ENCODE measurements around the gene CHFR. TPM values are rescaled to one million over a fixed set of nuclear protein-coding genes. Genes with fewer than 3 reads are reported as not detected.
A peak's percentile ranks its signal among the peaks of the same experiment; 100 is the strongest.
"Not testable (repeated sequence)": the region's sequence is repeated elsewhere in the genome, so short reads cannot be mapped to it uniquely, and the experiment has no call there.

Gene CHFR
- total RNA-seq, 6 donors from 2014 or later = 42.2 to 136 (median 50.5) TPM

GRCh38 chr12:132888852-132889251 lies 1.4 kb upstream of the CHFR start:
- no peak overlapping the region for H3K27ac ChIP-seq
- DNase-seq (no peak), ATAC-seq (ENCODE audit: low FRiP score in 2 of 2) (no peak)
- peaks cover 0 to 7% (median 4%) of the 10 kb centered on the region in 4 donors for H3K36me3 ChIP-seq
- WGBS, 2 donors = 78 to 85% methylated on average over 6 of the region's 6 CpGs
- no peaks in the 10 kb centered on the region for H3K27me3 ChIP-seq
- no peak overlapping the region for H3K4me3 ChIP-seq
- H3K4me1 ChIP-seq = peaks cover 0 to 11% (median 8%) of the 10 kb centered on the region in 4 donors
- H3K9me3 ChIP-seq = no peaks in the 10 kb centered on the region
- TF ChIP-seq EP300 (IDR thresholded peaks at IDR 0.05) (no peak), POLR2A (IDR thresholded peaks at IDR 0.05) (no peak), POLR2AphosphoS5 (IDR thresholded peaks at IDR 0.05) (no peak), CTCF (IDR thresholded peaks at IDR 0.05) (no peak)

DNA sequence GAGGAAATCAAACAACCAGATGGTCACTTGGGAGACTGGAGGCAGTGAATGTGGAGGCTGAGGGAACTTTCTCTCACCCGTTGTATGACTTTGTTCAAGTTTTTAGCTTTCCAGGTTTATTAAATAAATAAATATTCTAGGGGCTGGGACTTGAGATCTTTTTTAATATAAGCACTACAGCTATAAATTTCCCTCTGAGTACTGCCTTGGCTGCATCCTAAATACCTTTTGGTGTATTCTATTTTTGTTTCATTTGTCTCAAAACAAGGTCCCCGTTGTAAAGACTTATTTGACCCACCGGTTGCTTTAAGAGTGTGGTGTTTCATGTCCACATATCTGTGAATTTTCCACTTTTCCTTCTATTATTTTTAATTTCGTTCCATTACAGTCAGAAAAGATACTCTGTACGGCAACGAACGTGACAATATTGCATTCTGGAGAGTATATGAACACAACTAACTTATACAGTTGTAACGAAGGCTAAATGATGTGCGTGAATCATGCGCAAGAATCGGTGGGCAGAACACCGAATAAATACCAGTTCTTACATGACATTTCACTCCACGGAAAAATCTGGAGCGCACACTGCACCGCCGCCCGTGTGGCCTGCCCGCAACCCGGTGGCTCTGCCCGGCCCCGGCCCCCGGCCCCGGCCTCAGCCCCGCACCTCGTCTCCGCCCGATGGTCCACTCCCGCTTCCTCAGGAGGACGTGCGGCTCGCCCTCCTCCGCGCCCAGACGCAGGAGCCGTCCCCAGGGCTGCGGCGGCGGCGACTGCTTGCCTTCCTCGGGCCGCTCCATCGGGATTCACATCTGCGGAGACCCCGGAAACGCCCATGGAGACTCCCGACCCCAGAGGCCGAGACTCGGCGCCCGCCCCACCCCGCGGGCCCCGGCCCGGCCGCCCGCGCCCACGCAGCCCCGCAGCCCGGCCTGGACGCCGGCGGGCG lies 602 bp downstream of the CHFR start:
- H3K36me3 ChIP-seq = peaks cover 0 to 20% (median 7%) of the 10 kb centered on the region in 4 donors
- H3K9me3 ChIP-seq = no peaks in the 10 kb centered on the region
- H3K4me3 ChIP-seq = peak overlapping the region; percentile 61 to 99 (median 96)
- peak overlapping the region; percentile 92 to 98 (median 97) for H3K27ac ChIP-seq
- DNase-seq (peak in 1 of 2 donors; percentile 90), ATAC-seq (ENCODE audit: low FRiP score in 2 of 2) (peak in 1 of 2 donors; percentile 0)
- H3K4me1 ChIP-seq = peaks cover 0 to 17% (median 15%) of the 10 kb centered on the region in 4 donors
- 15 to 32% methylated on average over 17 to 39 of the region's 64 CpGs for WGBS, 2 donors
- TF ChIP-seq POLR2A (IDR thresholded peaks at IDR 0.05) (no peak), CTCF (IDR thresholded peaks at IDR 0.05) (no peak), POLR2AphosphoS5 (IDR thresholded peaks at IDR 0.05) (no peak), EP300 (IDR thresholded peaks at IDR 0.05) (no peak)
- no peaks in the 10 kb centered on the region for H3K27me3 ChIP-seq

GRCh38 chr12:132881818-132882217 lies 5.6 kb downstream of the CHFR start:
- Histone ChIP-seq H3K9me3 (no peaks in the 10 kb centered on the region), H3K4me1 (peaks cover 4 to 32% (median 14%) of the 10 kb centered on the region in 4 donors), H3K36me3 (peaks cover 3 to 47% (median 21%) of the 10 kb centered on the region in 4 donors), H3K4me3 (no peak overlapping the region), H3K27ac (no peak overlapping the region), H3K27me3 (no peaks in the 10 kb centered on the region)
- DNase-seq = no peak
- WGBS, 2 donors = 64 to 65% methylated on average over 7 of the region's 7 CpGs
- no peak for ATAC-seq (ENCODE audit: low FRiP score in 2 of 2)
- TF ChIP-seq EP300 (IDR thresholded peaks at IDR 0.05) (no peak), CTCF (IDR thresholded peaks at IDR 0.05) (no peak), POLR2A (IDR thresholded peaks at IDR 0.05) (no peak), POLR2AphosphoS5 (IDR thresholded peaks at IDR 0.05) (no peak)

GRCh38 chr12:132874620-132875019 lies 12.8 kb downstream of the CHFR start:
- WGBS, 2 donors = 85 to 89% methylated on average over 15 to 20 of the region's 21 CpGs

DNA sequence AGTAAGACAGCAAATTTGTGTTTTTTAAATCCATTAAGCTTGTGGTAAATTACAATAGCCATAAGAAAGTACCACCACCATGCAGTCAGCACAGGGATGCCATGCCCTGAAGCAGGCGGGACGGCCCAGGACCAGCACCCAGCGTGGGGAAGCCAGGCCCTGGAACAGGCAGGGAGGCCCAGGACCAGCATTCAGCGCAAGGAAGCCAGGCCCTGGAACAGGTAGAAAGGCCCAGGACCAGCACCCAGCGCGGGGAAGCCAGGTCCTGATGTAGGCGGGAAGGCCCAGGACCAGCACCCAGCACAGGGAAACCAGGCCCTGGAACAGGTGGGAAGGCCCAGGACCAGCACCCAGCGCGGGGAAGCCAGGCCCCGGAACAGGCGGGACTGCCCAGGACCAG lies 13.2 kb downstream of the CHFR start:
- no peak for ATAC-seq (ENCODE audit: low FRiP score in 2 of 2)

More at GRCh38 chr12:132874620-132875019, 12.8 kb downstream of the CHFR start:
- H3K4me3 ChIP-seq; H3K4me1 ChIP-seq; ATAC-seq (ENCODE audit: low FRiP score in 2 of 2); H3K27ac ChIP-seq; H3K27me3 ChIP-seq; H3K9me3 ChIP-seq; DNase-seq: not testable (repeated sequence)
- H3K36me3 ChIP-seq = peaks cover 27 to 97% (median 78%) of the 10 kb centered on the region in 4 donors

More for the DNA sequence above, 13.2 kb downstream of the CHFR start:
- H3K4me1 ChIP-seq = no peaks in the 10 kb centered on the region
- DNase-seq = no peak
- H3K27me3 ChIP-seq = no peaks in the 10 kb centered on the region
- TF ChIP-seq EP300 (IDR thresholded peaks at IDR 0.05) (no peak), CTCF (IDR thresholded peaks at IDR 0.05) (no peak), POLR2AphosphoS5 (IDR thresholded peaks at IDR 0.05) (no peak), POLR2A (IDR thresholded peaks at IDR 0.05) (no peak)
- no peak overlapping the region for H3K27ac ChIP-seq
- peaks cover 31 to 98% (median 82%) of the 10 kb centered on the region in 4 donors for H3K36me3 ChIP-seq
- 89 to 97% methylated on average over 11 of the region's 11 CpGs for WGBS, 2 donors
- no peak overlapping the region for H3K4me3 ChIP-seq
- H3K9me3 ChIP-seq = no peaks in the 10 kb centered on the region

All from upper lobe of left lung (tissue), 6 donors.